H9 (cell line): ENCODE results near the gene PIP5KL1. TPM values are rescaled to one million over a fixed set of nuclear protein-coding genes. Genes with fewer than 3 reads are reported as not detected.
A peak's percentile ranks its signal among the peaks of the same experiment; 100 is the strongest.

Experiments
- DNase-seq: peaks from one replicate; pipeline ENCODE4 v3.0.0-alpha.2; 2017
- H2AFZ ChIP-seq: one replicate; pipeline ENCODE4 v1.6.1; 2013; ENCODE audit warnings: mild to moderate bottlenecking, low read length, control low read depth, moderate library complexity
- H2AK5ac ChIP-seq: 2 replicates; pipeline ENCODE4 v1.6.1; 2013; ENCODE audit warnings: low read length, control low read depth, mixed read lengths; ENCODE audit not compliant: insufficient read length
- H2BK120ac ChIP-seq: one replicate; pipeline ENCODE4 v1.6.1; 2013; ENCODE audit warnings: low read depth, mild to moderate bottlenecking, low read length, control low read depth, inconsistent platforms; ENCODE audit not compliant: poor library complexity, severe bottlenecking
- H2BK12ac ChIP-seq: 2 replicates; pipeline ENCODE4 v1.6.1; 2013; ENCODE audit warnings: low read length, control low read depth, mixed read lengths, low read depth; ENCODE audit not compliant: insufficient read length
- H2BK15ac ChIP-seq: 2 replicates; pipeline ENCODE4 v1.6.1; 2013; ENCODE audit warnings: low read depth, low read length, control low read depth
- H2BK20ac ChIP-seq: one replicate; pipeline ENCODE4 v1.6.1; 2013; ENCODE audit warnings: low read depth, mild to moderate bottlenecking, low read length, control low read depth, inconsistent platforms; ENCODE audit not compliant: poor library complexity, severe bottlenecking
- H2BK5ac ChIP-seq: 2 replicates; pipeline ENCODE4 v1.6.1; 2013; ENCODE audit warnings: low read length, control low read depth, mixed read lengths; ENCODE audit not compliant: insufficient read length
- H3K14ac ChIP-seq: 2 replicates; pipeline ENCODE4 v1.6.1; 2013; ENCODE audit warnings: low read length, control low read depth; ENCODE audit not compliant: insufficient read depth
- H3K18ac ChIP-seq: 2 replicates; pipeline ENCODE4 v1.6.1; 2013; ENCODE audit warnings: low read depth, mild to moderate bottlenecking, mixed read lengths, low read length, control low read depth; ENCODE audit not compliant: insufficient read length
- H3K23ac ChIP-seq: 2 replicates; pipeline ENCODE4 v1.6.1; 2013; ENCODE audit warnings: low read length, control low read depth, mixed read lengths, low read depth; ENCODE audit not compliant: insufficient read length
- H3K23me2 ChIP-seq: 2 replicates; pipeline ENCODE4 v1.6.1; 2013; ENCODE audit warnings: low read depth, mild to moderate bottlenecking, mixed read lengths, low read length, control low read depth; ENCODE audit not compliant: insufficient read length, poor library complexity, severe bottlenecking
- H3K27ac ChIP-seq: 2 replicates; pipeline ENCODE4 v1.5.1; 2013; ENCODE audit warnings: low read length, control low read depth, mixed read lengths, low read depth; ENCODE audit not compliant: insufficient read length
- H3K27me3 ChIP-seq: 2 replicates; pipeline ENCODE4 v1.6.1; 2013; ENCODE audit warnings: low read length, control low read depth, inconsistent platforms; ENCODE audit not compliant: insufficient read depth
- H3K4ac ChIP-seq: 2 replicates; pipeline ENCODE4 v1.6.1; 2013; ENCODE audit warnings: low read depth, mild to moderate bottlenecking, control low read depth, inconsistent platforms, low read length, moderate library complexity
- H3K4me1 ChIP-seq: 2 replicates; pipeline ENCODE4 v1.6.1; 2013; ENCODE audit warnings: low read length, control low read depth, inconsistent platforms; ENCODE audit not compliant: insufficient read depth
- H3K4me2 ChIP-seq: 2 replicates; pipeline ENCODE4 v1.6.1; 2013; ENCODE audit warnings: low read length, control low read depth, mixed read lengths; ENCODE audit not compliant: insufficient read length, insufficient read depth
- H3K56ac ChIP-seq: 2 replicates; pipeline ENCODE4 v1.6.1; 2013; ENCODE audit warnings: low read depth, mild to moderate bottlenecking, mixed read lengths, low read length, control low read depth; ENCODE audit not compliant: insufficient read length
- H3K79me1 ChIP-seq: 2 replicates; pipeline ENCODE4 v1.6.1; 2013; ENCODE audit warnings: low read depth, mild to moderate bottlenecking, moderate library complexity, low read length, control low read depth, inconsistent platforms; ENCODE audit not compliant: insufficient read depth, poor library complexity, severe bottlenecking
- H3K79me2 ChIP-seq: 2 replicates; pipeline ENCODE4 v1.6.1; 2013; ENCODE audit warnings: low read length, control low read depth, inconsistent platforms; ENCODE audit not compliant: insufficient read depth
- H3K9ac ChIP-seq: 2 replicates; pipeline ENCODE4 v1.6.1; 2013; ENCODE audit warnings: low read length, control low read depth, mixed read lengths; ENCODE audit not compliant: insufficient read length; ENCODE audit errors: extremely low read depth
- H3K9me3 ChIP-seq: one replicate; pipeline ENCODE4 v1.6.1; 2013; ENCODE audit warnings: low read depth, low read length, inconsistent platforms; ENCODE audit not compliant: control insufficient read depth
- H3T11ph ChIP-seq: one replicate; pipeline ENCODE4 v1.6.1; 2013; ENCODE audit warnings: mild to moderate bottlenecking, low read length, control low read depth, inconsistent platforms
- H4K20me1 ChIP-seq: one replicate; pipeline ENCODE4 v1.6.1; 2013; ENCODE audit not compliant: control insufficient read depth, insufficient read length, insufficient read depth
- H4K5ac ChIP-seq: 2 replicates; pipeline ENCODE4 v1.6.1; 2013; ENCODE audit warnings: low read depth, mild to moderate bottlenecking, mixed read lengths, low read length, control low read depth; ENCODE audit not compliant: insufficient read length
- H4K8ac ChIP-seq: replicated peaks from 2 replicates; pipeline ENCODE4 v1.6.1; 2013; ENCODE audit warnings: low read length, control low read depth, mixed read lengths, low read depth; ENCODE audit not compliant: insufficient read length
- H4K91ac ChIP-seq: 2 replicates; pipeline ENCODE4 v1.6.1; 2013; ENCODE audit warnings: low read depth, mild to moderate bottlenecking, moderate library complexity, mixed read lengths, low read length, control low read depth; ENCODE audit not compliant: insufficient read length
- H3K27ac Mint-ChIP-seq, 3 experiments: 2 replicates in 2 of 3; 3 replicates in 1 of 3; pipeline ENCODE4 v1.8.0; 2020 to 2021; ENCODE audit warnings: mixed read lengths in 3 of 3, mild to moderate bottlenecking in 1 of 3, moderate library complexity in 1 of 3
- H3K27me3 Mint-ChIP-seq: 2 replicates; pipeline ENCODE4 v1.8.0; 2021; ENCODE audit warnings: low read depth, mild to moderate bottlenecking, moderate library complexity, mixed read lengths
- H3K36me3 Mint-ChIP-seq, 3 experiments: 2 replicates in 2 of 3; 3 replicates in 1 of 3; pipeline ENCODE4 v1.8.0; 2020 to 2021; ENCODE audit warnings: low read depth in 3 of 3, mixed read lengths in 3 of 3; ENCODE audit not compliant: insufficient read depth in 1 of 3
- H3K4me1 Mint-ChIP-seq, 2 experiments: 2 replicates each; pipeline ENCODE4 v1.8.0; 2020; ENCODE audit warnings: mixed read lengths in 2 of 2
- H3K4me3 Mint-ChIP-seq, 2 experiments: 2 replicates in 1 of 2; 3 replicates in 1 of 2; pipeline ENCODE4 v1.8.0; 2020 to 2021; ENCODE audit warnings: mild to moderate bottlenecking in 2 of 2, mixed read lengths in 2 of 2, moderate library complexity in 1 of 2
- H3K9me3 Mint-ChIP-seq, 2 experiments: 2 replicates in 1 of 2; 3 replicates in 1 of 2; pipeline ENCODE4 v1.8.0; 2020; ENCODE audit warnings: mild to moderate bottlenecking in 2 of 2, mixed read lengths in 2 of 2, moderate library complexity in 1 of 2
- WGBS: extraction: QIAGEN DNeasy Blood & Tissue Kit; methylation state at CpG from one replicate; pipeline ENCODE4 v1.1.7; 2013; ENCODE audit warnings: missing lambda C conversion rate, low lambda C conversion rate, mixed read lengths; ENCODE audit not compliant: insufficient read length; ENCODE audit errors: extremely low coverage; 5-methylcytosine and 5-hydroxymethylcytosine counted together
- total RNA-seq: library from RNA; stranded (reverse); gene quantifications from 2 replicates; pipeline ENCODE4 v1.2.1, GENCODE V29; 2021
- TF ChIP-seq, protein P1 (sequence below): fragments of 200-600 bp; sonication (generic); conservative IDR thresholded peaks from 3 replicates; pipeline ENCODE4 v1.8.0; 2021; ENCODE audit warnings: antibody characterized with exemption, mild to moderate bottlenecking

Gene PIP5KL1
- total RNA-seq, 1 experiment from 2014 or later = 11.6 TPM

DNA sequence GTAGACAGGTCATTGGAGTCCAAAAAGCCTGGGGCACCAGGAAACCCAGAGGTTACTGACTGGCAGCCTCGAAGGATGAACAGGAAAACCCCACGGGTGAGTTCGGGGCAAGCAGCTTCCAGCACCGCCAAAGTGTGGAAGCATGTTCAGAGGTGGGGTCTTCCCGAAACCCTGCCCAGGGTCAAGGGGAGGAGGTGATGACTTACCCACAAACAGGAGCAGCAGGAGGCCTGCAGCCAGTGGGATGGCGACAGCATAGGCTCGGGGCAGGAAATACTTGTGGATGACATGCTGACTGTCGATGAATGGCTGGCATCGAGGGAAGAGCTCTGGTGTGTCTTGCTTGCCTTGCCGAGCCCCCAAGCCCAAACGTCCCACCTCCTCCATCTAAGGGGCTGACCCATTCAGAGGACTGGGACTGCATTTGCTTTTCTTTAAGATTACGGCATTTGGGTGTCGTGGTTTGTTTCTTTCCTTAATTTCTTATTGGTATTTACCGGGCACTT, 5.8 kb upstream of the PIP5KL1 start:
- H2BK120ac ChIP-seq = no peak overlapping the region
- no peak overlapping the region for H3T11ph ChIP-seq
- H3K4me3 Mint-ChIP-seq = peak overlapping the region; percentile 84 to 96
- no peaks in the 10 kb centered on the region; a peak in 1 of 5 replicates for H3K9me3 Mint-ChIP-seq
- H2BK15ac ChIP-seq = no peak overlapping the region
- H3K23ac ChIP-seq = no peak overlapping the region
- H3K79me2 ChIP-seq = no peaks in the 10 kb centered on the region
- no peaks in the 10 kb centered on the region for H3K4me1 ChIP-seq
- no peak overlapping the region for H2BK12ac ChIP-seq
- H3K56ac ChIP-seq = no peak overlapping the region
- no peaks in the 10 kb centered on the region for H3K9me3 ChIP-seq
- H3K4me2 ChIP-seq = peak overlapping the region; percentile 96
- no peak overlapping the region for H2AK5ac ChIP-seq
- H3K23me2 ChIP-seq = peaks cover 6% of the 10 kb centered on the region
- H2AFZ ChIP-seq = no peak overlapping the region
- no peak overlapping the region for H2BK5ac ChIP-seq
- no peak for DNase-seq
- no peak overlapping the region for H3K14ac ChIP-seq
- no peak overlapping the region for H4K91ac ChIP-seq
- no peak overlapping the region for H4K5ac ChIP-seq
- no peak overlapping the region for H3K27ac ChIP-seq
- H3K79me1 ChIP-seq = peaks cover 10% of the 10 kb centered on the region
- no peak overlapping the region for H2BK20ac ChIP-seq
- H3K27me3 Mint-ChIP-seq = peaks cover 6% of the 10 kb centered on the region
- peaks cover 28 to 32% of the 10 kb centered on the region in 2 experiments for H3K4me1 Mint-ChIP-seq
- no peaks in the 10 kb centered on the region for H3K27me3 ChIP-seq
- H3K18ac ChIP-seq = no peak overlapping the region
- no peak overlapping the region for H3K9ac ChIP-seq
- no peak overlapping the region for H3K4ac ChIP-seq
- H3K36me3 Mint-ChIP-seq = peaks cover 2 to 22% (median 17%) of the 10 kb centered on the region in 3 experiments; a peak in 6 of 7 replicates
- no peak overlapping the region for H3K27ac Mint-ChIP-seq
- no CpG with 5 or more reads among the region's 14 CpGs for WGBS
- TF ChIP-seq, protein P1, sequence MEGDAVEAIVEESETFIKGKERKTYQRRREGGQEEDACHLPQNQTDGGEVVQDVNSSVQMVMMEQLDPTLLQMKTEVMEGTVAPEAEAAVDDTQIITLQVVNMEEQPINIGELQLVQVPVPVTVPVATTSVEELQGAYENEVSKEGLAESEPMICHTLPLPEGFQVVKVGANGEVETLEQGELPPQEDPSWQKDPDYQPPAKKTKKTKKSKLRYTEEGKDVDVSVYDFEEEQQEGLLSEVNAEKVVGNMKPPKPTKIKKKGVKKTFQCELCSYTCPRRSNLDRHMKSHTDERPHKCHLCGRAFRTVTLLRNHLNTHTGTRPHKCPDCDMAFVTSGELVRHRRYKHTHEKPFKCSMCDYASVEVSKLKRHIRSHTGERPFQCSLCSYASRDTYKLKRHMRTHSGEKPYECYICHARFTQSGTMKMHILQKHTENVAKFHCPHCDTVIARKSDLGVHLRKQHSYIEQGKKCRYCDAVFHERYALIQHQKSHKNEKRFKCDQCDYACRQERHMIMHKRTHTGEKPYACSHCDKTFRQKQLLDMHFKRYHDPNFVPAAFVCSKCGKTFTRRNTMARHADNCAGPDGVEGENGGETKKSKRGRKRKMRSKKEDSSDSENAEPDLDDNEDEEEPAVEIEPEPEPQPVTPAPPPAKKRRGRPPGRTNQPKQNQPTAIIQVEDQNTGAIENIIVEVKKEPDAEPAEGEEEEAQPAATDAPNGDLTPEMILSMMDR = no peak
- H4K20me1 ChIP-seq = no peaks in the 10 kb centered on the region
- H4K8ac ChIP-seq = no peak overlapping the region
